Left renal pelvis (tissue), 4 donors: Measurements from ENCODE around the gene PXYLP1. TPM values are rescaled to one million over a fixed set of nuclear protein-coding genes. Genes with fewer than 3 reads are reported as not detected.

Experiments
- DNase-seq, 4 donors: peaks; one replicate each; pipeline ENCODE4 v3.0.0-alpha.2; 2013; ENCODE audit warnings: low read depth in 4 of 4, low spot score in 3 of 4
- polyA plus RNA-seq, 4 donors: library from polyadenylated mRNA; unstranded; fragments of 120-200 nt; gene quantifications; one replicate each; pipeline ENCODE4 v1.2.1, GENCODE V29; 2013; ENCODE audit not compliant: insufficient read length in 4 of 4

Gene PXYLP1
- polyA plus RNA-seq, 4 donors: 37.7 to 49.1 (median 40.5) TPM

DNA sequence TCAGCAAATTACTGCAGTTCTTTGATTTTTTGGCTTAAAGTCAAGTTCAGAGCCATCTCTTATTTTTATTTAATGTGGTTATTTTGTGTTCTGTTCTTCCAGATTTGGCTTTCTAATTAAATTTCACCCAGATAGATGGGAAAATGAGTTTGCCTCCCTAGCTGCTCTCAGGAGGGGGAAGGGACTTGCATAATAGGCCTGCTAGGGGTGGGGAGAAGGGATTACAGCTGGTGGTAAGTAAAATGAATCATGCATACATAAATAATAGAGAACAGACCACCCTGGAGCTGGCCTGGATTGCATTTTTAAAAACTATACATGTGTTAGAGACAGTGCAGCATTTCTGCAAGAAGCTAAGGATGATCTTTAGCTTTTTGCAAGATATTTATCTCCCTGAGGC is 3.9 kb upstream of the PXYLP1 start:
- peak in 2 of 4 donors; percentile 29 to 46 for DNase-seq

DNA sequence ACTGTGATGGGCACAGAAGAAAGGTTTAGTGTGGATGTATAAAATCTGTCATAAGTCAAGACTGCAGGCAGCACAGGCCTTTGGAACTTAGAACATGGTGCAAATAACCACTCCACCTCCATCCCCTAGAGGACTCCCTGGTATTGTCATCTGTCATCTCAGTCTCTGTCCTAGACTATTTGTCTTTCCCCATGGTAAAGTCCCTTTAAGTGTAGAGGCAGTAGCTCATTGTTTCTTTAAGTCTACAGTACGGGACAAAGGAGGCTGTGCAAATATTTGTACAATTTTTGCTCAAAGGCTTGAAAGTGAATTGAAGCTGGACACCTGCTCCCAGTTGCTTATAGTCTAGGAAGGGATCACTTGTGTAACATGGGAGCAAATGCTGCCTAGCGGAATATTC is 3.2 kb upstream of the PXYLP1 start:
- no peak for DNase-seq

GRCh38 chr3:141229132-141229531 is 2.5 kb upstream of the PXYLP1 start:
- DNase-seq: no peak

DNA sequence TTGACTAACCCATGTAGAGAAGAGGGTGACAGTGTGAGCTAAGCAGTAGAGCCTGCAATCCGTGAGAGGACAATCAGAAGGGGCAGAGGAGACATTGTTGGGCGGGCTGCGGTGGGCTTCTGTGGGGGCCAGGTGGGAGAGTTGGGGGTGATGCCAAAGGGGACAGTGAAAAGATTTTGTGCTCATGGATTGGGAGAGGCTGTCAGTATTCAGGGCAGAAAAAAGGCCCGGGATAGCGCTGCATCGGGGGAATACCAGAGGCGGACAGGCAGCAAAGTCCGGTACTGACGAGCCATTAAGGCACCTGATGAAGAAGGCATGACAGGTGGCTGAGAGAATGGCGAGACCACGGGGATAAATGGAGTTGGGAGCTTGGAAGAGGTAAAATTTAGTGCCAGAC is 1.3 kb upstream of the PXYLP1 start:
- no peak for DNase-seq

- peak in 2 of 4 donors; percentile 21 to 22 for DNase-seq
Measured at GRCh38 chr3:141231952-141232823, 563 bp downstream of the PXYLP1 start.

GRCh38 chr3:141233457-141234161 is 2.0 kb downstream of the PXYLP1 start:
- DNase-seq: no peak

- no peak for DNase-seq
Measured at GRCh38 chr3:141234283-141234682, 2.7 kb downstream of the PXYLP1 start.

- DNase-seq: no peak
Measured at GRCh38 chr3:141235661-141236171, 4.1 kb downstream of the PXYLP1 start.

DNA sequence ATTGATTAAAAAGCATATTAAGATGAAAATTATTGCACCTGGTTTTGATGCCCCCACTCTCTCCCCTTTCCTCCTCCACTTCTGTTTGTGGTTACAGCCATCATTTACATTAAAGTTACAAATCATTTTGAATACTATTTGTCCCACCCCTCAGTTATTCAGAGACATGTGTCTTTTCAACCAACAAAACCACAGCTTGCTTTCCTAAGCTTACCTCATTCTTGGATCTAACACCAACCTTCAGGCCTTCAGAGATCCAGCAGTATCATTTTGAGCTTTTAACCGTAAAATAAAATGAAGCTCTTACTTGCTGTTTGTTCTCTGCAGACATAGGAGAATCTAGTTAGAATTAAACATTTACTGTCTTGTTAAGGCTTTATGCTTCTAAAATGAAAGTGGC is 4.7 kb downstream of the PXYLP1 start:
- DNase-seq: no peak

DNA sequence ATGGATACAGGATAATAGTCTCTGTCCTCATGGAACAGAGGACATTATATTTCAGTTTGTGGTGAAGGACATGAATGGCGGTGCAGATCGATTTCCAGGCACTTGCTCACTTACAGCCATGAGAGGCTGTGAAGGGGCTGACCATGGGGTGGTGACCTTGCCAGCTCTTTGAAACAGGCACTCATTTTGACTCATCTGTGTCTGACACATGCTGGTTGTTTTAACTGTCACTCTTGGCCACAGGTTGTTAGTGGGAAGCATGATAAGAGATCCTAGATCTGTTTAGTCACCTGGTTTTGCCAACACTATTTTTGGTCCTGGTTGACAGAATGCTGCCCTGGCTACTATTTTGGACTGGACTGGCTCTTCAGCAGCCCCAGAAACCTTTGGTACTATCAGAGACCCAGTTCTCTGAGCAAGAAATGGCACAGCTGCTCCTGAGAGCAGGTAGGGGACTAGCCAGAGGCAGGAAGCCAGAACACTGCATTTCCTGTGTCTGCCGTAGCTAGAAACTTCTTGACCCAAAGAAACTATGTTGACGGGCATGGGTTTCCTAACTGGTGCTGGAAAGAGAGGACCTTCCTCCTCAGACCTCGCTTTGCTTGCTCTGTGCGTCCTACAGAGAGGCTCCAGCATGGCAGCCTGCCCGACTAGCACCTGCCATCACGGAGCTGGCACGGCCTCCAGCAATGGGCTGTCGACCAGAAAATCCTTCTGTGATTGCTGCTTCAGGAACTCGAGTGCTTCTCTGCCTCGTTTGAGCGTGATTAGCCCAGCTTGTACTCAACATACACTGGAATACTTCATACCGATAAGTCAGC is 6.3 kb downstream of the PXYLP1 start:
- no peak for DNase-seq

- no peak for DNase-seq
Measured at GRCh38 chr3:141239511-141240281, 8.1 kb downstream of the PXYLP1 start.

- no peak for DNase-seq
Measured at GRCh38 chr3:141240286-141240685, 8.7 kb downstream of the PXYLP1 start.

DNA sequence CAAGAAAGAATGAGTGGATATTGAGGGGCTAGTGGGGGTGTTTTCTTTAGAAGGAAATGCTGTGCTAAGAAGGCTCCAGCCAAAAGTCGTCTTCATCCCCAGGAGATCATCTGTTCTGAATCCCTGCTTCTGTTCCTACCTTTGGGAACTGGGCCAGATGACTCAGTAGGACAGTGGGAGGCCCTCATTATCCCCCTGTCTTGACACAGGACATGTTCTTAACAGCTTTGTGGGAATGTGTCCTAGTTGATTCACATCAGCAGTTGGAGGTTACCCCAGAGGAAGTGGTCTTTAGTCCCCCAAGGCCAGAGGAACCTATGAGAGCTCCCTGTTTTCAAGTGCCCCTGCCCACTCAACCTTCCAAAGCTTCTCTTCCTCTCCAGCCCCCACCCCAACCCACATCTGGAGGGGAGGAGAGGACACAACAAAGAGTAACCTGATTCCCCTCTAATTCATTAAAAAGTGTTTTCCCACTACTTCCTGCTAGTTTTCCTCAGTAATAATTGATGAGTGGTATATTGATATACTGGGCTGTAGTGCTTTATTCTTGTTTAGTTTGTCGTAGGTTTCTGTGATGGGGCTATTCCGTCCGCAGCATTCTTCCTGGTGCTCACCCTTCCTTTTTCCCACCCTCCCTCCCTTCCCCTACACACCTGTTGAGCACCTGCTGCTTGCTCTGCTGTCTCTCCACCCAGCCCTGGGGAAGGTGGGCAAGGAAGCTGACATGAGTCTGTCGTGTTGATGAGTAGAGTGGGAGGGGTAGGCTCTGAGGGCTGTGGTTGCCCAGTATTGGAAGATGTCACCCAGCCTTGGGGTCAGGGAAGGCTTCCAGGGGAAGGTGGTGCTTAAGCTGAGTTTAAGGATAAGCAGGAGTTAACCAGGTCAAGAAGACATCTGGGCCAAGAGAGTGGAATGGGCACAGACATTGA is 9.3 kb downstream of the PXYLP1 start:
- DNase-seq: no peak

- no peak for DNase-seq
Measured at GRCh38 chr3:141241616-141242376, 10.2 kb downstream of the PXYLP1 start.

- no peak for DNase-seq
Measured at GRCh38 chr3:141242377-141243092, 10.9 kb downstream of the PXYLP1 start.

GRCh38 chr3:141243271-141243707 is 11.7 kb downstream of the PXYLP1 start:
- no peak for DNase-seq

DNA sequence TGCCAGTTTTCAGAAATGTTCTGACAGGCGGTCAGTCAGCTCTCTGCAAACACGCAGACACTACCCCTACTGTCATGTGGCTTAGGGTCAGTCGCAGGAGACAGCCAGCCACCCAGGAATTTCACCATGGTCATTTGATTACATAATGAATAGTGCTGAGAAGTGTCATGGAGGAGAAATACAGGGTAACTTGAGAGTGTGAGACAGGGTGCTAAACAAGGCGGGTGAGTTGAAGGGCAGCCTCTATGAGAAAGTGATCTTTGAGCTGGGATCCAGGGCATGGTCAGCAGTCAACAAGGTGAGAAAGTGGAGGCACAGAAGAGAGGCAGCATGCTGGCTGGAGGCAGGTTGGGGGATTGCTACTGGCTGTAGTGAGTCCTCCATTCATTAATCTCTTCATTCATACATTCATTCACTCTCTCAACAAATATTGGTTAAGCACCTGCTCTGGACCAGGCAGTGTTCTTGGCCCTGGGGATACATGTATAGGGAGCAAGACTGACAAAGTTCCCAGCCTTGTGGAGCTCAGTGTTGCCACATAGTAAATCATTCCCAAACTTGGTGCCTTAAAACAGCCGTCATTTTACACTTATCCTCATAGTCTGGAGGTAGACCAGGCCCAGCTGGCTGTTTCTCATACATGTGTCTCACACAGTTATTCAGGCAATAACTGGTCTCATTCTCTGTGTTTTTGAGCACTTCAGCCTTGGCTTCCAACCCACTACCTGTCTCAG is 14.8 kb downstream of the PXYLP1 start:
- no peak for DNase-seq
